ENCODE measurements around the gene TK2. TPM values are rescaled to one million over a fixed set of nuclear protein-coding genes. Genes with fewer than 3 reads are reported as not detected.

The TK2 gene
- total RNA-seq, 1 donor from 2014 or later = 11.5 TPM

DNA sequence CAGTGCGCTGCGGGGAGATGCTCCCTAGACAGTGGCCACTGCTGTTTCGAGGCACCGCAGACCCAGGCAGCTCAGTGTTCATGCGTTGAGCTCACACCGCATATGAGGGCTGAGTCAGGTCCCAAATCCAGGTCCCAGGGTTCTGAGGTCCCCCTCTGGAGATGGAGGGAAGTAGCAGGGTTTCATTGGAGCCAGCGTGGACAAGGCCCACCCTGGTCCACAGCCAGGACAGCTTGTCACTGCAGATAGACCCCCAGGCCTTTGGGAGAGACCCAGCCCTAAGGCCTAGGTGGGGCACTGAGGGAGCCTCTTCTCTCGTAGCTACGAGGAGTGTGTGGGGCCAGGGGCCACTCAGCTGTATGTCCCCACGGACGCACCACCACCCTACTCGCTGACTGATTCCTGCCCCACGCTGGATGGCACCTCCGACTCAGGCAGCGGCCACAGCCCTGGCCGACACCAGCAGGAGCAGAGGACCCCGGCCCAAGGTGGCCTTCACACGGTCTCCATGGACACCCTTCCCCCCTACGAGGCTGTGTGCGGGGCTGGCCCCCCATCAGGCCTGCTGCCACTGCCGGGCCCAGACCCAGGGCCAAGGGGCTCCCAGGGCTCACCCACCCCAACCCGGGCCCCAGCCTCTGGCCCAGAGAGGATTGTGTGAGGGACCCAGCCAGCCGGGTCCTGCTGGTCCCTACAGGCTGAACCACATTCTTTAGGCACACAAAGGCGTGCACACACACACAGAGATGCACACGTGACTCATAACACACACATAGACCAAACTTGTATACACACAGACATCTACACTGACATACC lies 69.4 kb downstream of the TK2 start:
- H3K9ac ChIP-seq (ENCODE audit: low read depth in 1 of 3, low read length in 3 of 3) = no peak overlapping the region
- H3K9me3 ChIP-seq (ENCODE audit: control insufficient read depth in 3 of 3, low read length in 3 of 3) = no peaks in the 10 kb centered on the region
- H3K4me1 ChIP-seq (ENCODE audit: control insufficient read depth in 3 of 3, insufficient read depth in 3 of 3, low read length in 3 of 3) = peaks cover 6 to 7% (median 6%) of the 10 kb centered on the region in 3 donors
- no peaks in the 10 kb centered on the region for H3K36me3 ChIP-seq (ENCODE audit: control insufficient read depth in 3 of 3, insufficient read depth in 3 of 3, low read length in 3 of 3)
- no peak overlapping the region for H3K27ac ChIP-seq (ENCODE audit: low read depth, low read length)
- H3K4me3 ChIP-seq (ENCODE audit: low read length in 3 of 3) = no peak overlapping the region
- peaks cover 13 to 18% (median 14%) of the 10 kb centered on the region in 3 donors for H3K27me3 ChIP-seq (ENCODE audit: control insufficient read depth in 3 of 3, insufficient read depth in 3 of 3, low read length in 3 of 3)

DNA sequence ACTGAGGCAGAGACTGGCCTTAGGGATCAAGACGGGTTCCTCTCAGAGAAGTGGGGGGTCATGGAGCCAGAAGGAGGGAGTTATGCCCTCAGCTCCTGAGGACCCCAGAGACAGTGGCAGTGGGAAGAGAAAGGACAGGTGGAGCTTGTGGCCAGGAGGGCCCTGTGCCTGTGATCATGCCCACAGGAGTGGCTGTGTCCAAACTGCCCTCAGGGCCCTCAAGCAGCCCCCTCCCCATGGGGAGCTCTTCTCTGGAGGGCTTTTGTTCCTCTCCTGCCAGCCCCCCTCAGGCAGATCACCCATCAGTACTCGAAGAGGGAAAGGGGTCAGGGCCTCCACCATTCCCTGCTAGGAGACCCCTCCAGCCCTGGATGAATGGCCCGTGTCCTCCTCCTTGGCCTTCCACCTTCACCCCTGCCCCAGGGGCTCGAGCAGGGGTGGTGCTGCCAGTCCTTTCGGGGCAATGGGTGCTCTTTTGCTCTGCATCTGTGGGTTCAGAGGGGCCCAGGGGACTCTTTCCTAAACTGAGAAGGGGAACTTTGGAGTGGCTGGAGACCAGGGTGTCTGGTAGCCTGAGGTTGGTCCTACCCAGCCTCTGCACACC lies 70.2 kb downstream of the TK2 start:
- Histone ChIP-seq H3K4me1 (ENCODE audit: control insufficient read depth in 3 of 3, insufficient read depth in 3 of 3, low read length in 3 of 3) (peaks cover 6 to 9% (median 6%) of the 10 kb centered on the region in 3 donors), H3K27ac (ENCODE audit: low read depth, low read length) (no peak overlapping the region), H3K9me3 (ENCODE audit: control insufficient read depth in 3 of 3, low read length in 3 of 3) (no peaks in the 10 kb centered on the region), H3K9ac (ENCODE audit: low read depth in 1 of 3, low read length in 3 of 3) (no peak overlapping the region), H3K27me3 (ENCODE audit: control insufficient read depth in 3 of 3, insufficient read depth in 3 of 3, low read length in 3 of 3) (peaks cover 14 to 23% (median 18%) of the 10 kb centered on the region in 3 donors), H3K4me3 (ENCODE audit: low read length in 3 of 3) (no peak overlapping the region), H3K36me3 (ENCODE audit: control insufficient read depth in 3 of 3, insufficient read depth in 3 of 3, low read length in 3 of 3) (no peaks in the 10 kb centered on the region)

DNA sequence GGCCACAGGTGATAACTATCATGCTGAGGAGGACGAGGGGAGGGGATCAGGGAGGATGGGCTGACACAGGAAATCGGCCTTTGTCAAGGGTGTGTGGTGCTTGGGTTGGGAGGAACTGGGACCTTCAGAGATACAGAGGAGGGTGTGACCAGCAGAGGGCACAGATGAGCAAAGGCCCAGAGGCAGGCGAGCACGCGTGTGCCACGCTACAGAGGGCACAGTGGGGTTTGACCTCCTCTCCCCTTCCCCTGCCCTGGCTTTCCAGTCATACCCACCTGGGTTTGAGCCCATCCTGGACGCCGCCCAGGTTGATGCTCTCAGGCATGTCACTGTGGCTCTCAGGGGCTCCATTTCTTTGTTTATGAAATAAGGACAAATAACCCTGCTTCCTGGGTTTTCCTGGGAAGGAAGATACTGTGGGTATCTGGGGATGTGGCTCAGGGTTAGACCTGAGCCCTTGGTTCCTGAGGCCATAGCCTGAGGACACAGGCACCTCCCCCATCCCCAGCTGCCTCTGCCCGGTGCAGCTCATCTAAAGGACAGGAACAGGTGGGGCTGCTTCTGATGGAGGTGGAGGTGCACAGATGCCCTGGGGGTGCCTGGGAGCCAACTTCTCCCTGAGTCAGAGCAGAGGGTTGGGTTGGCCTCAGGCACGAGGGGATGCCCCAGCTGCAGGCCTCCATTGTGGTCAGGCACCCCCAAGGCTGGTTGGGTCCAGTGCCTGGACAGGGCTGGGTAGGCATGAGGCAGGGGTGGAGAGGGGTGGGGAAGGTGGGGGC lies 71.0 kb downstream of the TK2 start:
- H3K9me3 ChIP-seq (ENCODE audit: control insufficient read depth in 3 of 3, low read length in 3 of 3) = no peaks in the 10 kb centered on the region
- no peak overlapping the region for H3K27ac ChIP-seq (ENCODE audit: low read depth, low read length)
- no peak overlapping the region for H3K9ac ChIP-seq (ENCODE audit: low read depth in 1 of 3, low read length in 3 of 3)
- H3K4me1 ChIP-seq (ENCODE audit: control insufficient read depth in 3 of 3, insufficient read depth in 3 of 3, low read length in 3 of 3) = peaks cover 6 to 9% (median 6%) of the 10 kb centered on the region in 3 donors
- H3K4me3 ChIP-seq (ENCODE audit: low read length in 3 of 3) = no peak overlapping the region
- H3K36me3 ChIP-seq (ENCODE audit: control insufficient read depth in 3 of 3, insufficient read depth in 3 of 3, low read length in 3 of 3) = no peaks in the 10 kb centered on the region
- H3K27me3 ChIP-seq (ENCODE audit: control insufficient read depth in 3 of 3, insufficient read depth in 3 of 3, low read length in 3 of 3) = peaks cover 14 to 23% (median 18%) of the 10 kb centered on the region in 3 donors

DNA sequence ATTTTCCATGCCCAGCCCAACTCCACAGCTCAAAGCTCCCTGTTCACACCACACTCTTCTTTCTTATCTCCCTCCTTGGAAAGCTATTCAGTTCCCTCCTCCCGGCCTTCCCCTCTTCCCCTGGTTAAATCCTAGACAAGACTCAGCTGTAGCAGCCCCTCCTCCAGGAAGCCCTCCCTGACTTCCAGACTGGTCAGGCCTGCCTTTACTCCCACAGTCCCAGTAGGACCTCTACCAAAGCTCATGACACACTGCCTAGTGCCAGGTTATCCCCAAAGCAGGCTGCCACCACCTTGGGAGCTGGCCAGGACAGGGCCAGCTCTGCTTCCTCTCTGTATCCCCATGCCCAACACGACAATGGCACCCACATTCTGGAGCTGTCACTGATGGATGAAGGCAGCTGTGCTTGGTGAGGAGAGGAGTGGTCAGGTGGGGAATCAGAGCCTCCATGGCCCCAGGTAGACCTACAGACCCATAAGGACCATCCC lies 72.8 kb downstream of the TK2 start:
- no peaks in the 10 kb centered on the region for H3K36me3 ChIP-seq (ENCODE audit: control insufficient read depth in 3 of 3, insufficient read depth in 3 of 3, low read length in 3 of 3)
- no peak overlapping the region for H3K27ac ChIP-seq (ENCODE audit: low read depth, low read length)
- H3K4me1 ChIP-seq (ENCODE audit: control insufficient read depth in 3 of 3, insufficient read depth in 3 of 3, low read length in 3 of 3) = peaks cover 6 to 9% (median 6%) of the 10 kb centered on the region in 3 donors
- H3K4me3 ChIP-seq (ENCODE audit: low read length in 3 of 3) = no peak overlapping the region
- H3K9me3 ChIP-seq (ENCODE audit: control insufficient read depth in 3 of 3, low read length in 3 of 3) = no peaks in the 10 kb centered on the region
- H3K9ac ChIP-seq (ENCODE audit: low read depth in 1 of 3, low read length in 3 of 3) = no peak overlapping the region
- H3K27me3 ChIP-seq (ENCODE audit: control insufficient read depth in 3 of 3, insufficient read depth in 3 of 3, low read length in 3 of 3) = peaks cover 14 to 23% (median 18%) of the 10 kb centered on the region in 3 donors

DNA sequence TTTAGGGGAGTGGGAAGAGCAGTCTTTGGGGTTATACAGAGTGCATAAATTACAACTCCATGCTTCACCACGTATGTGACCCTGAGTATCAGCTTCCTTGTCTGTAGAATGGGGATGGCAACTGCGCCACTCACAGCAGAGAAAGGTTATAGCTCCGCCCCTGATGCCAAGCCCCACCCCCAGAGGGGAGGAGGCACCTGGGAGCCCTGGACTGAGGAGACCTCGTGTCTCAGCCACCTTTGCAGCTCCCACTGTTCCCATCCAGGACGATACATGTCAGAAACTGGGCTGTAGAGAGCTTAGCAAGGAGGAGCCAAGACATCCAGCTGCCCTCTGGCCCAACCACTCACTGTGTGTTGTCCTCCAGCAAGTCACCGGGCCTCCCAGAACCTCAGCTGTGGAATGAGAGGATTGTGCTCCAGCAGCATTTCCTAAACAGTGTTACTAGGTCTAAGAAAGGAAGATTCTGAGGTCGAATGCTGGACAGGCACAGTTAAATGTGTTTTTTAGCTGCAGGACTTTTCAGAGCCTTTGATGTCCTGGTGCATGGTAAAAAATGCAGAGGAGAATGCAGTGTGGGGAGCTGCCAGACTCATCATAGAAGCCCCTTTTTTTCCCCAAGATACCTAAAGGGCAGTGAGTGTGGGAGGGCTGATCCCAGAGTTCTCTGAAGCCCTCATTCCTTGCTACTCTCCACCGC lies 73.4 kb downstream of the TK2 start:
- Histone ChIP-seq H3K27ac (ENCODE audit: low read depth, low read length) (no peak overlapping the region), H3K36me3 (ENCODE audit: control insufficient read depth in 3 of 3, insufficient read depth in 3 of 3, low read length in 3 of 3) (no peaks in the 10 kb centered on the region), H3K4me3 (ENCODE audit: low read length in 3 of 3) (no peak overlapping the region), H3K9ac (ENCODE audit: low read depth in 1 of 3, low read length in 3 of 3) (no peak overlapping the region), H3K4me1 (ENCODE audit: control insufficient read depth in 3 of 3, insufficient read depth in 3 of 3, low read length in 3 of 3) (peaks cover 6 to 9% (median 6%) of the 10 kb centered on the region in 3 donors), H3K9me3 (ENCODE audit: control insufficient read depth in 3 of 3, low read length in 3 of 3) (no peaks in the 10 kb centered on the region), H3K27me3 (ENCODE audit: control insufficient read depth in 3 of 3, insufficient read depth in 3 of 3, low read length in 3 of 3) (peaks cover 14 to 23% (median 18%) of the 10 kb centered on the region in 3 donors)

DNA sequence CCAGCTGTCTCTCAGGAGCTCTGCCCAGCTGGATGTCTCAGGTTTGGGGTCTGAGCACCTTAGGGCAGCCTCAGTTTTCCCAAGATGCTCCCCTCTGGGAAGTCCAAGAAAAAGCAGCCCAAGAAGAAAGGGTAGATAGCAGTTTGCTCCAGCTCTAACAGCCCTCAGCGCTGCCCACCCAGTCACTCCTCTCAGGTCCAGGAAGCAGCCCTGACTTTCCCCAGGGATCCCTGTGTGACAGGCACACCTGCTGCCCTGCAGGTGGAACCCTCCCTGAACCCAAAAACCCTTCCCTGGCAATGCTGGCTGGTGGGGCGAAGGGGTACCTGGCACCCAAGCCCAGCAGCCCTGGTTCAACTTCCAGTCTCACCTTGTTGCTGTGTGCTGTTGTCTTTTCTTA lies 74.7 kb downstream of the TK2 start:
- no peak overlapping the region for H3K9ac ChIP-seq (ENCODE audit: low read depth in 1 of 3, low read length in 3 of 3)
- H3K27ac ChIP-seq (ENCODE audit: low read depth, low read length) = no peak overlapping the region
- peaks cover 14 to 23% (median 18%) of the 10 kb centered on the region in 3 donors for H3K27me3 ChIP-seq (ENCODE audit: control insufficient read depth in 3 of 3, insufficient read depth in 3 of 3, low read length in 3 of 3)
- H3K4me1 ChIP-seq (ENCODE audit: control insufficient read depth in 3 of 3, insufficient read depth in 3 of 3, low read length in 3 of 3) = peaks cover 6 to 9% (median 6%) of the 10 kb centered on the region in 3 donors
- H3K9me3 ChIP-seq (ENCODE audit: control insufficient read depth in 3 of 3, low read length in 3 of 3) = no peaks in the 10 kb centered on the region
- H3K4me3 ChIP-seq (ENCODE audit: low read length in 3 of 3) = no peak overlapping the region
- H3K36me3 ChIP-seq (ENCODE audit: control insufficient read depth in 3 of 3, insufficient read depth in 3 of 3, low read length in 3 of 3) = no peaks in the 10 kb centered on the region

DNA sequence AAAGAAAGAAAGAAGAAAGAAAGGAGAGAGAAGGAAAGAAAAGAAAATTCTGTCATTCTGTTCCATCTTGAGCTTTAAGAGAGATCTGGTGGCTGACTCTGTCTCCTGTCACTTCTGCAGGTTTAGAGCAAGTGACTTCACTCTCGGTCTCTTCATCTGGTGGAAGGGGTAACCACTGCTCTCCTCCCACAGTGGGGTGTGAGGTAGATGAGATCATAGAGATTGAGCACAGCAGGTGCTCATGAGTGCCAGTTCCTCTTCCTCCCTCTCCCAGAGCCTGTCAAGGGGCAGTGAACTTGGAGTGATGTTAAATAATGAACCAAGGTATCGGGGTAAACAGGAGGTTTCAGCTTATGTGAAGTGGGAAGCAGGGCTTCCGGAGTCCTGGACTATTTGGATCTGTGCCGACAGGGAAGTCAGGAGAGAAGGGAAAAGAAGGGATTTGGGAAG lies 75.1 kb downstream of the TK2 start:
- Histone ChIP-seq H3K9me3 (ENCODE audit: control insufficient read depth in 3 of 3, low read length in 3 of 3) (no peaks in the 10 kb centered on the region), H3K4me1 (ENCODE audit: control insufficient read depth in 3 of 3, insufficient read depth in 3 of 3, low read length in 3 of 3) (peaks cover 6 to 9% (median 6%) of the 10 kb centered on the region in 3 donors), H3K27me3 (ENCODE audit: control insufficient read depth in 3 of 3, insufficient read depth in 3 of 3, low read length in 3 of 3) (peaks cover 14 to 23% (median 18%) of the 10 kb centered on the region in 3 donors), H3K4me3 (ENCODE audit: low read length in 3 of 3) (no peak overlapping the region), H3K27ac (ENCODE audit: low read depth, low read length) (no peak overlapping the region), H3K36me3 (ENCODE audit: control insufficient read depth in 3 of 3, insufficient read depth in 3 of 3, low read length in 3 of 3) (no peaks in the 10 kb centered on the region), H3K9ac (ENCODE audit: low read depth in 1 of 3, low read length in 3 of 3) (no peak overlapping the region)

DNA sequence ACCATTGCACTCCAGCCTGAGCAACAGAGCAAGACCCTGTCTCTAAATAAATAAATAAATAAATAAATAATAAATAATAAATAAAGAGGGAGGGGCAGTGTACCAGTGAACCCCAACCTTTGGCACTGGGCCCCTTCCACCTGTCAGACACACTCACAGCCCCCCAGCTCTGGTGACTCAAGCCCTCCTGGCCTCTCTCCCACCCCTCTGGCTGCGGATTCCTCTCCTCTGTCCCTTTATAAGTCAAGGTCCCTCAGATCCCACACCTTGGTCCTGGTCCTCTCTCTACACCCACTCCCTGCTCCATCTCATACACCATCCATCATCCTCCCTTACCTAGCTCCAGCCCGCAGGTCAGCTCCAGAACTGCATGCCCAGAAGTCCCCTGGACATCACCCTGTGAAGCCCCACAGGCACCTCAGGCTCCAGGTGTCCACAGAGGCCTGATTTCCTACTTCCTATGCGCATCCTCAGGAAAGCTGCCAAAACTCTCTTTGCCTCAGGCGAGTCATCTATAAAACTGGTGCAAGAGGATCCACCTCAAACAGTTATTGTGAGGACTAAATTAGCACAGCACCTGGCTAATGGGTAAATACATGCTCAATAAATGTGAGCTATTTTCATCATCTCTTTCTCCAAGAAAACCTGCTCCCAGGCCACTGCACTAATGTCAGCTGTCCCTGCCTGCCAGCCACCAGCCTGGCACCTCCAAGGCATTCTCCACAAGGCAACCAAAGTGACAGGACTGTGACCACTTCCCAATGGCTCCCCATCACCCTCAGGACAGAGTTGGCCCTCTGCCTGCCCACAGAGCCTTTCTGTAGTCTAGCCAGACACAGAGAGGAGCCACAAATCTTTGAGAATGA lies 76.0 kb downstream of the TK2 start:
- Histone ChIP-seq H3K4me1 (ENCODE audit: control insufficient read depth in 3 of 3, insufficient read depth in 3 of 3, low read length in 3 of 3) (peaks cover 4 to 6% (median 4%) of the 10 kb centered on the region in 3 donors), H3K9me3 (ENCODE audit: control insufficient read depth in 3 of 3, low read length in 3 of 3) (no peaks in the 10 kb centered on the region), H3K36me3 (ENCODE audit: control insufficient read depth in 3 of 3, insufficient read depth in 3 of 3, low read length in 3 of 3) (no peaks in the 10 kb centered on the region), H3K27ac (ENCODE audit: low read depth, low read length) (no peak overlapping the region), H3K27me3 (ENCODE audit: control insufficient read depth in 3 of 3, insufficient read depth in 3 of 3, low read length in 3 of 3) (peaks cover 16 to 23% (median 18%) of the 10 kb centered on the region in 3 donors), H3K4me3 (ENCODE audit: low read length in 3 of 3) (no peak overlapping the region), H3K9ac (ENCODE audit: low read depth in 1 of 3, low read length in 3 of 3) (no peak overlapping the region)

Measured in skeletal muscle tissue (tissue), 4 donors.